GM18505 (cell line): ENCODE measurements around the gene SRF.

ENCODE experiments used
- ATAC-seq: cut with Tn5 transposase; IDR thresholded peaks from one replicate; pipeline ENCODE4 v1.9.1; 2021; ENCODE audit not compliant: unreplicated experiment
- POLR2A ChIP-seq: IDR thresholded peaks from 4 replicates; pipeline ENCODE4 v1.6.1; 2011; ENCODE audit warnings: borderline replicate concordance; ENCODE audit not compliant: insufficient read depth, insufficient read length; ENCODE audit errors: extremely low read depth

Gene SRF

DNA sequence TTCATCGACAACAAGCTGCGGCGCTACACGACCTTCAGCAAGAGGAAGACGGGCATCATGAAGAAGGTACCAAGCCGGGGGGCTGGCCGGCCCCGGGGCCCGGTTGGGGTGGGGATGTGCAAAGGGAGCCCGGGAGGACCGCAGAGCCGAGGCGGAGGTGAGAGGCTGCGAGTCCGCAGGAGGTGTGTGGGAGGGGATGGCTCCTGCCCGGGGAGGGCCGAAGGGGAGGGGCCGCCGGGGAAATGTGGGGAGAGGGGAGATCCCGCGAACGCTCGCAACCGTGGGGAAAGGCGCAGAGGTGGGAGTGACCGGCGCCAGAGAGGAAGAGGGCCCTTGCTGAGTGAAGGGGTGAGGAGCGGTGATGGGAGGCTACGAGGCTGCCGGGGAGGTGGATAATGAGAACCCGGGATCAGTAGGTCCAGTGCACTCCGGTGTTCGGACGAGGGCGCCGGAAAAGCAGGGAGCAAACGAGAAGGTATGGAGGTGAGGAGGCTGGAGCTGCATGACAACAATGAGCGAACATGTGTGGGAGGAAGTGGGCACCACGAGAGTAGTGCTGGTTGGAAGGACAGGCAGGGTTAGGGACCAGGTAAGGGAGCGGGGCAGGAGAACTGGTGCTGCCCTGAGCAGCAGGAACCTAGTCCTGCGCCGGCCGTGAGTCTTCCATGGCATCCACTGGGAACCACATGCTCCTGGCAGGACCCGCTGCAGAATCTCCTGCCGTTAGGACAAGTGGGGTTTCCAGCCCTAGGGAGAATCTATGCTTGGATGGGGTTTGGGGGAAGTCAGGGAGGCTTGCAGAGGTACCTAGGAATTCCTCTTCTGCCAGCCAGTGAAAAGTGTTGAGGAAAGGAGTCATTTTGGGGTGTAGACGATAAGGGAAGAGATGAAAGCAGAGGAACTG, 1.3 kb downstream of the SRF start:
- TF ChIP-seq POLR2A = peak; percentile 38
- no peak for ATAC-seq

DNA sequence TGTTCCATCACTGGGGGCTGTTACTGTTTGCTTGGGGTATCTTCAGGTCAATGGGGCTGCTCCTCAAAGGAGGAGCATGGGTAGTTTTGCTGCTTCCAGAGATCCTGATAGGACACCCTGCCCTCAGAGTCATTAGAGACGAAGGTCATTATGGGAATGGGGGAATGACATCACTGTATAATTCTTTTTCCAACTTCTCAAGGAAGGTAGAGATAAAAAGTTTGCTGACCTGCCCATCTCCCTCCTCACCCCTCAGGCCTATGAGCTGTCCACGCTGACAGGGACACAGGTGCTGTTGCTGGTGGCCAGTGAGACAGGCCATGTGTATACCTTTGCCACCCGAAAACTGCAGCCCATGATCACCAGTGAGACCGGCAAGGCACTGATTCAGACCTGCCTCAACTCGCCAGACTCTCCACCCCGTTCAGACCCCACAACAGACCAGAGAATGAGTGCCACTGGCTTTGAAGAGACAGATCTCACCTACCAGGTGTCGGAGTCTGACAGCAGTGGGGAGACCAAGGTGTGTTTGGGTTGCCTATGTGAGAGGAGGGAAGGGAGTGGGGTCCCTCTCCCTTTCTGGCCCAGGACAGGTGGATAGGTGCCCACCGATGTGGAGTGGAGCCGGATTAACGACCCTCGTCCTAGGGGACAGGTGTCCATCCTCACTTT, 2.7 kb downstream of the SRF start:
- TF ChIP-seq POLR2A = no peak
- ATAC-seq = no peak

DNA sequence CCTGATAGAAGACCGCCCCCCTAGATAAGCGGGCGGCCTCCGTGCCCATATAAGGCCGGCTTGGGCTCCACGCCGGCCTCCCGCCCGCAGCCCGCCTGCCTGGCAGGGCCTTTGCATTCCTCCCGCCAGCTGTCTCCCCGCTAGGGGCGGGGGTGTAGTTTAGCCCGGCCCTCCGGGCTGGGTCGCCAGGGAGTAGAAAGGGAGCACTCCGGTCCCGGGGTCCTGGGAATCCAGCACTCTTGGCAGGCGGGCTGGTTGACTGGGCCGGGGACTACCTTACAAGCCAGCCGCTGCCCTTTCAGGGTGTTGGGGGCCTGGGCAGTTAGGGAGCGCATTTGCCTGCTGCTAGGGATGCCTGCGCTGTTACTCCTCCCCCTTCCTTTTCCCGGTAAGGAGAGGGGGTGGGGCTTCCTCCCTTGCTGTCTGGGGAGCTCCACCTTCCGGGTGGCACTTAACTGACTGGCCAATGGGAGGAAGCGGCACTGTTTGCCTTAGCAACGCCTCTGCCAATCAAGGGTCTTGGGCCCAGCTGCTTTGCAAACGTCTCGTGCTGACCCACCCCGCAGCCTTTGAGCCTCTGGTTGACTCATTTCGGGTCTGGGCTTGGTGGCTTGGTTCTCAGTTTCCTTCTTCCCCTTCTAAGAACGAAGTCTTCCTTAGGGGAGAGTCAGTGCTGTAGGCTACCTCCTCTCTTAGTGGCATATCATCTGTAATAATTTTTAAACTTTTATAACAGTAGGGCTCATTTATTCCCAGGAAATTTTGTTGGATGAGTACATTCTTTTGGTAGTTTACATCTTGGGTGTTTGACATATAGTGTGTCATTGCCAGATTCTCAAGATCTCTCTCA, 3.4 kb downstream of the SRF start:
- no peak for TF ChIP-seq POLR2A
- peak; percentile 59 for ATAC-seq

DNA sequence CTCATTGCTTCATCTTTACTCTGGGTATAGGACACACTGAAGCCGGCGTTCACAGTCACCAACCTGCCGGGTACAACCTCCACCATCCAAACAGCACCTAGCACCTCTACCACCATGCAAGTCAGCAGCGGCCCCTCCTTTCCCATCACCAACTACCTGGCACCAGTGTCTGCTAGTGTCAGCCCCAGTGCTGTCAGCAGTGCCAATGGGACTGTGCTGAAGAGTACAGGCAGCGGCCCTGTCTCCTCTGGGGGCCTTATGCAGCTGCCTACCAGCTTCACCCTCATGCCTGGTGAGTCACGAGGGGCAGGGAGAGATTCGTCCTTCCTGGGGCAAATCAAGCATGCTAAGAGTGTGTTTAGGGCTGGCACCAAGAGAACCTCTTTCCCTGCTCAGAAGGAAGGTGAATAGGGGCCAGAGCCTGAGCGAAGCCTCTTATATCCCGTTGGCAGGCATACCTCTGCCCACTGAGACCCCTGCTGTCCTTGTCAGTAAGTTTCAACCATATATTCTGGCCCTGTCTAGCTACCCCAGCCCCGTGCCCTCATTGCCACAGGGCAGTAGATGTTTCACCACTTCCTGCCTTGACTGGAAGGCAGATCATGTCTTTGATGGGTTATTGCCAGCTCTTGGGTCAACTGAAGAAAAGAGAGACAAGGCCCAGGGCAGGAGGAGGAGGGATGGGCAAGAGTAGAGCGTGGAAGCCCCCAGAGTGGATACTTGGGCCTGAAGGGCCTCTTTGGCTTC, 4.8 kb downstream of the SRF start:
- ATAC-seq = no peak

DNA sequence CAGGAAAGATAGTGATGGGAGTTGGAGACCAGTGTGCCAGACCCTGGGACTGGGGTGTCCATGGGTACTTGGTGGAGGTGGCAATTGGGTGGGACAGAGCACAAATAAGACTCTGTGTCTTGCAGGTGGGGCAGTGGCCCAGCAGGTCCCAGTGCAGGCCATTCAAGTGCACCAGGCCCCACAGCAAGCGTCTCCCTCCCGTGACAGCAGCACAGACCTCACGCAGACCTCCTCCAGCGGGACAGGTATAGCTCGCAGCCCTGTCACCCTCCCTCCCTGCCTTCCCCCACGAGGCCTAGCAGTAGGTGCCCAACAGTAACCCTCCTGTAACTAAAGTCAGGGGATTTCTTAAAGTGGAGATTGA, 5.3 kb downstream of the SRF start:
- ATAC-seq = no peak
- TF ChIP-seq POLR2A = no peak

More for the DNA sequence above, 4.8 kb downstream of the SRF start:
- no peak for TF ChIP-seq POLR2A

DNA sequence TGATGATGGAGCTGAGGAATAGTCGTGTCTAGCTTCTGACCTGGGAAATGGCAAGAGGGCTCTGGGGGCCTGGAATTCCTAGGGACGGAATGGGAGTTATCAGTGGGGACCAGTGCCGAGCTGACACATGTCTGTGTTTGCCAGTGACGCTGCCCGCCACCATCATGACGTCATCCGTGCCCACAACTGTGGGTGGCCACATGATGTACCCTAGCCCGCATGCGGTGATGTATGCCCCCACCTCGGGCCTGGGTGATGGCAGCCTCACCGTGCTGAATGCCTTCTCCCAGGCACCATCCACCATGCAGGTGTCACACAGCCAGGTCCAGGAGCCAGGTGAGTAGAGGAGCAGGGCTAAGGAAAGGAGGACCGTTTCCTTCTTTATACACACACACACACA, 7.1 kb downstream of the SRF start:
- no peak for ATAC-seq

DNA sequence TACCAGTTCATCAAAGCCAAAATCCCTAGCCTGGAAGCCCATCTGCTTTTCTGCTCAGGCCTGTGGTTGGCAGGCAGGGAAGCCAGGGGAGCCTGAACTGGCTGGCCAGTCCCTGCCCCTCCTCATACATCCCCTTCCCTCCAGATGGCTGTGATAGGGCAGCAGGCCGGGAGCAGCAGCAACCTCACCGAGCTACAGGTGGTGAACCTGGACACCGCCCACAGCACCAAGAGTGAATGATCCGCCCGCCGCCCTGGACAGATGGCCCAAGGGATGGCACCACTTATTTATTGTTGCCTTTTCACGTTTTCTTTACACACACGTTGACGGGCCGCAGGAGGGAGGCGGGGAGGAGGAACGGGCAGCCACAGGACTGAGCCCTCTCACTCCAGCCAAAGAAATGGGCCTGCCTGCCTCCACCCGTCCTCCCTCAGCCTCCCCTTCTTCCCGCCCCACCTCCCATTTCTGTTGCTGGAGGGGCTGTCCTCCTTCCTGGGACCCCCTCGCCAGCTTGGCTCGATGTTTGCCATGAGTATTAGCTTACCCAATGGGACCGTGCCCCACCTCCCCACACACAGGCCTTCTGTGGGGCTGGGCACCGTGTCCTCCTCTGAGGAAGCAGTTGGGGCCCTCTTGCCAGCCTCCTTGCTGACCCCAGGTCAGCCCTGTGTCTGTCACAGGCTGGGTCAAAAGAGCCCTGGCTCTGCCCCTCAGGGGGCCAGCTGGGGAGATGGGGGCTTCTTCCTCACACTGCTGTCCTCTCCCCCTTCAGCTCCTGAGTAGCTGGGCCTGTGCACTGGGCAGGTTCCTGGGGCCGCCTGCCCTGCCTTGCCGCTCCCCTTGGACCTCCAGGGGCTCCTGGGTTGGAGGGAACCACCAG, 8.1 kb downstream of the SRF start:
- ATAC-seq = no peak
- TF ChIP-seq POLR2A = no peak

More for the DNA sequence above, 7.1 kb downstream of the SRF start:
- no peak for TF ChIP-seq POLR2A

DNA sequence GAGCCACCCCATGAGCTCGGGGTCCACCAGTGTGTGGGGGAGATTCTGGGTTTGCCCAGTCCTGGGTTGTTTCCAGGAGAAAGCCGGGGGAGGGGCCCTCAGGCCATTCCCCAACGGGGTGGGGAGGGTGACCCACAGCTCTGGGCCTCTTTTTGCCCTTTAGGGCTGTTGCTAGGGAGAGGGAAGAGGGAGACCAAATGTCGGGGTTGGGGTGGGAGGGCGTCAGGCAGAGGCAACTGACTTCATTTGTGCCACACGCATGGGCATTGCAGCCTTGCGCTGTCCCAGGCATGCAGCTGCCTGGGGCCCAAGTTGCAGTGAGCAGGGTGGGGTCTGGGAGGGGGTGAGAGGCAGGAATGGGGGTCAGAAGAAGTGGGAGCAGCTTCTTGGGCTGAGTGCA, 9.0 kb downstream of the SRF start:
- no peak for TF ChIP-seq POLR2A

DNA sequence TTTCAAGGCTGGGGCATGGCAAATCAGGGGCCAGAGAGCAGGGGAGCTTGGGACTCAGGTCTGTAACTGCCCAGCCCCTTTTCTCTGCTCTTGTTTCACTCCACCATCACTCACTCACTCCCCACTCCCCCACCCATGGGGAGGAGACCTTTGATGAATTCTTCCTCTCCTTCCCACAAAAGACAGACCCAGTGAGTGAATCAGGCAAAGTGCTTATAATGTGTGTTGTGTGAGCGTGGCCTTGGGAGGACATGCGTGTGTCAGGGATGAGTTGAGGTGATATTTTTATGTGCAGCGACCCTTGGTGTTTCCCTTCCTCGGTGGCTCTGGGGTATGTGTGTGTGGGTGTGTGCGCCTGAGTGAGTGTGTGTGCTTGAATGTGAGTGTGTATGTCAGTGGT, 9.9 kb downstream of the SRF start:
- ATAC-seq = no peak
- no peak for TF ChIP-seq POLR2A

More for the DNA sequence above, 9.0 kb downstream of the SRF start:
- ATAC-seq = no peak

DNA sequence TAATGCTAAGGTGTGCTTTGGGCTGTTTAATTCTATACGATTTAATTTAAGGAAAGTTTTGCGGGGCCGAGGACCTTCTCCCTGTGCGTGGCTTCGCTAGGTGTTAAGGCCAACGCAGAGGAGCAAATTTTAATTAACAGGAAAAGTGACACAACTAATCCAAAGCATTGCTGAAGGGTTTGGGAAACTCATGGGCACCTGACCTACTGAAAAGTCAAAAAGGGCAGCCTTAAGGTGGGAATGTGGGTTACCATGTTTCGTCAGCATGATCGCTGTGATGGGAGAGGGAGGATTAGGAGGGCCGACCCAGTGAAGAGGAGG, 10.5 kb downstream of the SRF start:
- no peak for ATAC-seq
- TF ChIP-seq POLR2A = no peak

DNA sequence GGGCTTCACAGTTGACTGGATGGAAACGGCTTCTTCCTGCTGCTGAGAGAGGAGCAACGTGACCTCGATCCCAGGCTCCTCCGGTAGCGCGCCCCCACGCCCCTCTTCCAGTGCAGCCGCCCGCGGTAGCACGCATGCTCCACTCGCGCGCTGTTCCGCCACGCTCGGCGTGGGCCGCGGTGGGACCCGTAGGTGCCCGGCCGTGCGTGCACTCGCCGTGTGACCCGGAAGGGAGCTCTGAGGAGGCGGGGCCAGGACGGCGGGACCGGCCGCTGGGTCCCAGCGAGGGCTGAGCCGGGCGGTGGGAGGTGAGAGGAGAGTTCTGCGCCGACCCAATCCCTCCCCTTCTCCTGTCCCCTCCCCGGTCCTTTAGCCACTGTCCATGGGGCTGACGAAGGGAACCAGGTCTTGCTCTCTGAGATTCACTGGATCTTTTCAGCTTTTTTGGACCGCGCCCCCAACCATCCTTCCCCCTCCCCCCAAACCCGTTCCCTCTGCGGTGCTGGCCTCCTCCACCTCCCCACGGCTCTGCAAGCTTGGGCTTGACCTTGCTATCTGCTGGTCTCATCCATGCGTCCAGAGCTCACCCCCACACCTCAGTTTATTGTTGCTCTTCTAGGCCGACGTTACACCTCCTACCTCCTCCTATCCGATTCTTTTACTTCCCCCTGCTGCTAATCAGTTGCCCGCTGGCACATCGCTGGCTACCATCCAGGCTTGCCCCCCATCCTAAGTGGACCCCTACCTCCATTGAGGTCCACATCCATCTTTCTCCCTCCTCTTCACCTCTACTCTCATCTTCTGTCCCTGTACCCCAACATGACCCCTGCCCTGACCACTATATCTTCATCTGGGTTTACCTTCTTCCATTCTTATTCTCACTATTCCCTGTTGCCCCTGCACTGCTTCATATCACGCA, 11.1 kb downstream of the SRF start, which contains the start of gene CUL9:
Gene CUL9 (plus strand): TSS at position 255 of the 919 bp plus-strand sequence. CDS start 2,115 bp downstream, outside the sequence.
- peak; percentile 90 for ATAC-seq
- peak; percentile 90 for TF ChIP-seq POLR2A

DNA sequence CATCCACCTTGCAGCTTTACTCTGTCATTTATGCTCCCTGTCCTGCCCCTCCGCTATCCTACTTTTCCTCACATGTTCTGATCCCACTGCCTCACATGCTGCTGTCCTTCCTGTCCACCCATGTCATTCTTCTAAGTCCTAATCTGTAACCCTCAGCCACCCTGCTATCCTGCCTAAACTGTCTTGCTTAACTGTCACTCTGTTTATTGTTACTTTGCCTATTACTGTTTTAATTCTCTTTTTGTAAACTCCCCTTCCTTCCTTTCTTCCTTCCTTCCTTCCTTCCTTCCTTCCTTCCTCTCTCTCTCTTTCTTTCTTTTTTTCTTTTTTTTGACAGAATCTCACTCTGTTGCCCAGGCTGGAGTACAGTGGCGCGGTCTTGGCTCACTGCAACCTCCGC, 12.4 kb downstream of the SRF start:
- no peak for TF ChIP-seq POLR2A
- ATAC-seq = no peak
